WI38 (cell line): ENCODE results near the gene ELOA.
"Not testable (repeated sequence)": the region's sequence is repeated elsewhere in the genome, so short reads cannot be mapped to it uniquely, and the experiment has no call there.

Experiments used
- H3K4me3 ChIP-seq: 2 replicates; pipeline ENCODE4 v1.5.1; 2011; ENCODE audit warnings: low read depth, mild to moderate bottlenecking, control low read depth, low read length
- TF ChIP-seq, protein P1 (sequence below): IDR thresholded peaks from 2 replicates; pipeline ENCODE4 v1.5.1; 2012; ENCODE audit warnings: low read depth, mild to moderate bottlenecking, control low read depth, low read length

ELOA gene

DNA sequence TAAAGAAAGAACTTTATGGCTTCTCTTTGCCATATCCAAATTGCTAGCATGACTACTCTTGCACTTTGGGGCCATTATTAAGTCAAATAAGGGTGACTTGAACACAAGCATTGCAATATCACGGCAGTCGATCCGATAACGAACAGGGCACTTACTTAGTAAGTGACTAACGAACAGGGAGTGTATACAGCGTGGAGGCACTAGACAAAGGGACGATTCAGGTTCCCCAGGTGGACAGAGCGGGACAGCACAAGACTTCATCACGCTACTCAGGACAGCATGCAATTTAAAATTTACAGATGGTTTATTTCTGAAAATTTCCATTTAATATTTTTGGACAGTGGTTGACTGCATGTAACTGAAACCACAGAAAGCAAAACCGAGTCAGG lies 29.6 kb downstream of the ELOA start:
- TF ChIP-seq, protein P1, sequence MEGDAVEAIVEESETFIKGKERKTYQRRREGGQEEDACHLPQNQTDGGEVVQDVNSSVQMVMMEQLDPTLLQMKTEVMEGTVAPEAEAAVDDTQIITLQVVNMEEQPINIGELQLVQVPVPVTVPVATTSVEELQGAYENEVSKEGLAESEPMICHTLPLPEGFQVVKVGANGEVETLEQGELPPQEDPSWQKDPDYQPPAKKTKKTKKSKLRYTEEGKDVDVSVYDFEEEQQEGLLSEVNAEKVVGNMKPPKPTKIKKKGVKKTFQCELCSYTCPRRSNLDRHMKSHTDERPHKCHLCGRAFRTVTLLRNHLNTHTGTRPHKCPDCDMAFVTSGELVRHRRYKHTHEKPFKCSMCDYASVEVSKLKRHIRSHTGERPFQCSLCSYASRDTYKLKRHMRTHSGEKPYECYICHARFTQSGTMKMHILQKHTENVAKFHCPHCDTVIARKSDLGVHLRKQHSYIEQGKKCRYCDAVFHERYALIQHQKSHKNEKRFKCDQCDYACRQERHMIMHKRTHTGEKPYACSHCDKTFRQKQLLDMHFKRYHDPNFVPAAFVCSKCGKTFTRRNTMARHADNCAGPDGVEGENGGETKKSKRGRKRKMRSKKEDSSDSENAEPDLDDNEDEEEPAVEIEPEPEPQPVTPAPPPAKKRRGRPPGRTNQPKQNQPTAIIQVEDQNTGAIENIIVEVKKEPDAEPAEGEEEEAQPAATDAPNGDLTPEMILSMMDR, result no peak
- no peak overlapping the region for H3K4me3 ChIP-seq

DNA sequence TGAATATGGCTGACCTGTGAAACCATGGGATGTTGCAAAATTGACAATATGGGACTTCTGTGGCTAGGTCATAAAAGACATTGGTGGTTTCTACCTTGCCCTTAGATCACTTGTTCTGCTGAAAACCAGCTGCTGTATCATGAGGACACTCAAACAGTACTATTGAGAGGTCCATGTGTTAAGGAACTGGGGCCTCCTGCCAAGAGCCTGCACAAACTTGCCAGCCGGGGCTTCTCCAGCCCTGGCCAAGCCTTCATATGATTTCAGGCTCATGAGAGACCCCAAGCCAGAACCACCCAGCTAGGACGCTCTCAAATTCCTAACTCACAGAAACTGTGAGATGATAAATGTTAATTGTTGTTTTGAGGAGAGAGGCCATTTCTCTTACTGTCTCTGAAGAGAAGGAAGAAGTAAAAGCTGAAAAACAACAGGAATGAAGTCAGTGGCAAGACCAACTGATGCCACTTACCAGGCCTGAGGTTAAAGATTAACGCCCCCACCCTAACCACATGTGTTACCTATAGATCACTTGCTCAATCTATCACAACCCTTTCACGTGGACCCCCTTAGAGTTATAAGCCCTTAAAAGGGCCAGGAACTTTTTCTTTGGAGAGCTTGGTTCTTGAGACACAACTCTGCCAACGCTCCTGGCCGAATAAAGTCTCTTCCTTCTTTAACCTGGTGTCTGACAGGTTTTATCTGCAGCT lies 31.1 kb downstream of the ELOA start:
- no peak overlapping the region for H3K4me3 ChIP-seq
- TF ChIP-seq, protein P1, result no peak

DNA sequence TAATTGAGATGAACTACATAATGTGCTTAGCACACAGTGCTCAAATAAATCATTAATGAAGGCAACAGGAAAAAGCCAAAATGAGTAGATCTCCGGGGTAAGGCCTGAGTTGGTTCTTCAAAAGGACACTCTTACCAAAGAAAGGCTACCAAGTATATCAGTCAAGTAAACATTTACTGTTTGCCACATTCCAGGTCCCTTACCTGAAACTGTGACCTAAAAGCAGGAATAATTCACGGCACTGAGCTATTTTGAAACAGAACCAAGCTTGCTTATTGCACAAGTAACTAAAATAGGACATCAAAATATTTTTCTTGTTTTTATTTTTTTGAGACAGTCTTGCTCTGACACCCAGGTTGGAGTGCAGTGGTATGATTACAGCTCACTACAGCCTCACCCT lies 32.9 kb downstream of the ELOA start:
- H3K4me3 ChIP-seq, result no peak overlapping the region
- TF ChIP-seq, protein P1, result no peak

DNA sequence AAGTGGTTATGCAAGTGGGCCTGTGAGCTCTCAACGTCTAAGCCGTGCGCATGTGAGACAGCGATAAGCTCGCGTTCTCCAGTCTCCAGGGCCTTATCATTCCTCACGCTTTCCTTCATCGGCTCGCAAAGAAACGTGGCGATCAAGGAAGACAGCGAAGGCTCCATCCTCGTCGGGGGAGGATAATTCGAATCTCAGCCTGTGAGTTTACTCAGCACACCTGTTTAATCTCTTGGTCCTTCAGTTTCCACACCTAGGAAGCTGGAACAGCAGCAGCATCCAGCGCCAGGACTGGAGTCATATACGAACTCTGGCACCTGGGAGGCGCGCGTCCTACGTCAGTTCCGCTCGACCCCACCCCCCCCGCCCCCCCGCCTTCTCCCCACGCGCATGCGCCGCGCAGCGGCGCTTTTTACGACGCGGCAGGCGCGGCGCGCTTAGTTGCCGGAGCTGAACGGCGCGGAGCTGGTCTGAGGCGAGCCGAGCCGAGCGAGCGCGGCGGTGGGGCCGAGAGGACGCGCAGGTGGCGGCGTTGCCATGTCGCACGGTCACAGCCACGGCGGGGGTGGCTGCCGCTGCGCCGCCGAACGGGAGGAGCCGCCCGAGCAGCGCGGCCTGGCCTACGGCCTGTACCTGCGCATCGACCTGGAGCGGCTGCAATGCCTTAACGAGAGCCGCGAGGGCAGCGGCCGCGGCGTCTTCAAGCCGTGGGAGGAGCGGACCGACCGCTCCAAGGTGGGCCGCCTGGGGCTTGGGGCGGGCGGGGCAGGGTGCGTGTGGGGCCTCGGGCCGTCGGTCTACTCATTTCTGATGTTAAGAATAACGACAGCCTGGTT lies 34.9 kb downstream of the ELOA start, which contains the start of gene PITHD1:
PITHD1 (plus strand) TSS at position 440 of the 836 bp plus-strand sequence; CDS start at position 538, 98 bp downstream.
- TF ChIP-seq, protein P1, result no peak
- H3K4me3 ChIP-seq, result peak within 1 kb of the TSS; percentile 87

DNA sequence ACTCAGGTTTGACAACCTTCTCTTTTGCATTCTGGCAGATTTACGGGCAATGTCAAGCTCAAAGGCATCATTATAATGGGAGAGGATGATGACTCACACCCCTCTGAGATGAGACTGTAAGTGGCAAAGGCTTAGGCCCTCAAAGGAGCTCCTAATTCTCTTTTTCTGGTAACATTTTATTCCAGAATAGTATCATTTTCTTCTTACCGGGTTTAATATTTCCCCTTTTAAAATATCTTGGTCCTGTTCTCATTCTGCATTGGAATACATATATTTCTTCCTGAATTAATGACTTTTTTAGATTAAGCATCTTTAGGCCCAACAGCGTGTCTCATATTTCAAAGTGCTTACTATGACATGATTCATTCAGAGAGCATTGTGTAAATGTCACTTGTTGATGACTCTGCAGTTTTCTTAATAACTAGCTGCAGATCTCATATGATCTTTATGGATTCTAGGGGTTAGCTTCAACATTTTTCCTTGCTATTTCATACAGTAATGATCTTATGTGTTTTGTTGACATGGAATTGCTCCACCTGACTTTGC lies 36.6 kb downstream of the ELOA start:
- no peak overlapping the region for H3K4me3 ChIP-seq
- TF ChIP-seq, protein P1, result no peak

DNA sequence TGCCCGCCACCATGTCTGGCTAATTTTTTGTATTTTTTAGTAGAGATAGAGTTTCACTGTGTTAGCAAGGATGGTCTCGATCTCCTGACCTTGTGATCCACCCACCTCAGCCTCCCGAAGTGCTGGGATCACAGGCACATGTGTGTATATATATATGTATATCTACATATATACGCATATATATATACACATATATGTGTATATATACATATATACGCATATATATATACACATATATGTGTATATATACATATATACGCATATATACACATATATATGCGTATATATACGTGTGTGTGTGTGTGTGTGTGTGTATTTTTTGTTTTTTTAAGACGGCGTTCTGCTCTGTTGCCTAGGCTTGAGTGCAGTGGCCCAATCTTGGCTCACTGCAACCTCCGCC lies 39.9 kb downstream of the ELOA start:
- H3K4me3 ChIP-seq, result not testable (repeated sequence)

DNA sequence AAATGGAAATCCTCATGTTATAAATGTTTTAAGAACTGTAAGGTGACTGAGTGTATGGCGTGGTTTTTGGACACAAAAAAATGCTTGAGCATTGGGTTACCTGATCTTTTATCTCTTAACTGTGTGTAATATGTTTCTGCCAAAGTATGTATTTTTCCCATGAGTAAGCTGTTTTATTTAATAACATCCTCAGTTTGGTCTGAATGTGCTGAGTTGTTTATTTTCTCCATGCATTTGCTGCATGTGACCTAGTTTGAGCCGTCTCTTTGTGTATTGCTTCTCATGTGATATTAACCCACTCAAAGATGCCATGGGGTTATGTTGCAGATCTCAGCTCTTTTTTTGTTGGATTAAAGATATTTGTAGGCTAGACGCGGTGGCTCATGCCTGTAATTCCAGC lies 41.6 kb downstream of the ELOA start:
- TF ChIP-seq, protein P1, result no peak
- no peak overlapping the region for H3K4me3 ChIP-seq
